ENCODE measurements around the gene RGMA. TPM values are rescaled to one million over a fixed set of nuclear protein-coding genes. Genes with fewer than 3 reads are reported as not detected.

RGMA gene
- total RNA-seq, 1 experiment from 2014 or later: 3.3 TPM

- H3K4me2 ChIP-seq: no peak overlapping the region
- H3K79me2 ChIP-seq (ENCODE audit: low read depth): no peaks in the 10 kb centered on the region; the same call in 1 of the 2 replicates
- H3K9me3 ChIP-seq (ENCODE audit: insufficient read depth, low read depth): no peaks in the 10 kb centered on the region
- H3F3A ChIP-seq (ENCODE audit: insufficient read depth, low read depth): peaks cover 54% of the 10 kb centered on the region; the same call in 1 of the 2 replicates
- CTCF ChIA-PET: no interaction called here
- POLR2A ChIA-PET (ENCODE audit: unreplicated experiment): no interaction called here
- H2AFZ ChIP-seq: no peak overlapping the region
- TF ChIP-seq EZH2 (IDR thresholded peaks at IDR 0.05; ENCODE audit: low read depth) (no peak), CTCF (conservative IDR thresholded peaks at IDR 0.05) (no peak)
- no peak overlapping the region for H3K27ac ChIP-seq
- no TSS peak for BruUV-seq (replicated peaks)
- no peaks in the 10 kb centered on the region for H3K27me3 ChIP-seq (ENCODE audit: insufficient read depth, low read depth)
- peaks cover 50% of the 10 kb centered on the region for H3K36me3 ChIP-seq (ENCODE audit: low read depth)
- H3K4me3 ChIP-seq: no peak overlapping the region
- intact Hi-C loops (cut with micrococcal nuclease; ENCODE audit: unreplicated experiment): no loop called here
- peaks cover 26% of the 10 kb centered on the region for H4K20me1 ChIP-seq (ENCODE audit: insufficient read depth)
- H3K9me2 ChIP-seq (ENCODE audit: insufficient read depth): no peaks in the 10 kb centered on the region
- H3K4me1 ChIP-seq (replicated peaks; ENCODE audit: insufficient read depth): no peaks in the 10 kb centered on the region
- DNase-seq: no peak
Observed at GRCh38 chr15:93005133-93005532, 83.9 kb downstream of the RGMA start.

- H3K27ac ChIP-seq: no peak overlapping the region
- no peak for DNase-seq
- H3K4me1 ChIP-seq (replicated peaks; ENCODE audit: insufficient read depth): no peaks in the 10 kb centered on the region
- BruUV-seq (replicated peaks): no TSS peak
- H3K36me3 ChIP-seq (ENCODE audit: low read depth): peaks cover 55% of the 10 kb centered on the region
- no peak overlapping the region for H3K4me3 ChIP-seq
- no peak overlapping the region for H2AFZ ChIP-seq
- ChIA-PET CTCF (no interaction called here), POLR2A (ENCODE audit: unreplicated experiment) (no interaction called here)
- intact Hi-C loops (cut with micrococcal nuclease; ENCODE audit: unreplicated experiment): no loop called here
- no peaks in the 10 kb centered on the region; the same call in 1 of the 2 replicates for H3K79me2 ChIP-seq (ENCODE audit: low read depth)
- no peaks in the 10 kb centered on the region for H3K27me3 ChIP-seq (ENCODE audit: insufficient read depth, low read depth)
- no peaks in the 10 kb centered on the region for H3K9me3 ChIP-seq (ENCODE audit: insufficient read depth, low read depth)
- TF ChIP-seq CTCF (conservative IDR thresholded peaks at IDR 0.05) (no peak; the same call in 1 of the 2 replicates), EZH2 (IDR thresholded peaks at IDR 0.05; ENCODE audit: low read depth) (no peak)
- H3F3A ChIP-seq (ENCODE audit: insufficient read depth, low read depth): peaks cover 62% of the 10 kb centered on the region; the same call in 1 of the 2 replicates
- H4K20me1 ChIP-seq (ENCODE audit: insufficient read depth): peaks cover 15% of the 10 kb centered on the region
- H3K4me2 ChIP-seq: no peak overlapping the region
- H3K9me2 ChIP-seq (ENCODE audit: insufficient read depth): no peaks in the 10 kb centered on the region
Observed at GRCh38 chr15:93001881-93002280, 87.1 kb downstream of the RGMA start.

GRCh38 chr15:93001156-93001555 lies 87.9 kb downstream of the RGMA start:
- H3K4me2 ChIP-seq: no peak overlapping the region
- H3K36me3 ChIP-seq (ENCODE audit: low read depth): peaks cover 60% of the 10 kb centered on the region
- peaks cover 11% of the 10 kb centered on the region for H4K20me1 ChIP-seq (ENCODE audit: insufficient read depth)
- H3K79me2 ChIP-seq (ENCODE audit: low read depth): no peaks in the 10 kb centered on the region; the same call in 1 of the 2 replicates
- intact Hi-C loops (cut with micrococcal nuclease; ENCODE audit: unreplicated experiment): no loop called here
- ChIA-PET POLR2A (ENCODE audit: unreplicated experiment) (no interaction called here), CTCF (no interaction called here)
- no peaks in the 10 kb centered on the region for H3K9me2 ChIP-seq (ENCODE audit: insufficient read depth)
- TF ChIP-seq EZH2 (IDR thresholded peaks at IDR 0.05; ENCODE audit: low read depth) (no peak), CTCF (conservative IDR thresholded peaks at IDR 0.05) (no peak)
- BruUV-seq (replicated peaks): no TSS peak
- H3F3A ChIP-seq (ENCODE audit: insufficient read depth, low read depth): peaks cover 63% of the 10 kb centered on the region
- no peak for DNase-seq
- no peak overlapping the region for H3K4me3 ChIP-seq
- H2AFZ ChIP-seq: no peak overlapping the region
- no peaks in the 10 kb centered on the region for H3K4me1 ChIP-seq (replicated peaks; ENCODE audit: insufficient read depth)
- no peak overlapping the region for H3K27ac ChIP-seq
- no peaks in the 10 kb centered on the region for H3K27me3 ChIP-seq (ENCODE audit: insufficient read depth, low read depth)
- H3K9me3 ChIP-seq (ENCODE audit: insufficient read depth, low read depth): no peaks in the 10 kb centered on the region

Measured in PC-9 (cell line).